Gastrocnemius medialis (tissue), 4 donors: ENCODE data around the gene CRISPLD2. TPM values are rescaled to one million over a fixed set of nuclear protein-coding genes. Genes with fewer than 3 reads are reported as not detected.
A peak's percentile ranks its signal among the peaks of the same experiment; 100 is the strongest.

ENCODE experiments used
- ATAC-seq, 2 donors: fragments of 150-250 bp; one replicate each; pipeline ENCODE4 v1.9.1; 2016
- DNase-seq, 2 donors: peaks; one replicate each; pipeline ENCODE4 v3.0.0-alpha.2; 2019
- H3K27ac ChIP-seq, 4 donors: fragments of 200-600 bp; sonication (generic); 1 replicate in 1 of 4; 2 replicates in 3 of 4; pipeline ENCODE4 v1.5.1; 2016 to 2018; ENCODE audit warnings: mild to moderate bottlenecking in 2 of 4, moderate library complexity in 1 of 4
- H3K27me3 ChIP-seq, 3 donors: fragments of 200-600 bp; sonication (generic) in 2 of 3; 1 replicate in 1 of 3; 2 replicates in 2 of 3; pipeline versions ENCODE4 v1.5.1 to v1.6.0; 2016 to 2019; ENCODE audit warnings: mild to moderate bottlenecking in 1 of 3, moderate library complexity in 1 of 3
- H3K36me3 ChIP-seq, 2 donors: fragments of 200-600 bp; sonication (generic) in 1 of 2; one replicate each; pipeline ENCODE4 v1.5.1; 2017 to 2018
- H3K4me1 ChIP-seq, 2 donors: fragments of 200-600 bp; sonication (generic) in 1 of 2; one replicate each; pipeline ENCODE4 v1.5.1; 2016 to 2017; ENCODE audit warnings: mild to moderate bottlenecking in 2 of 2
- H3K4me3 ChIP-seq, 4 donors: fragments of 200-600 bp; sonication (generic) in 3 of 4; 1 replicate in 1 of 4; 2 replicates in 3 of 4; pipeline ENCODE4 v1.5.1; 2016 to 2019; ENCODE audit warnings: mild to moderate bottlenecking in 2 of 4
- H3K9me3 ChIP-seq, 3 donors: fragments of 200-600 bp; sonication (generic) in 2 of 3; 1 replicate in 1 of 3; 2 replicates in 2 of 3; pipeline ENCODE4 v1.5.1; 2016 to 2019
- POLR2A ChIP-seq, 2 donors: fragments of 450-650 bp; IDR thresholded peaks; one replicate each; pipeline ENCODE4 v1.6.1; 2017; ENCODE audit warnings: antibody characterized with exemption in 2 of 2, mild to moderate bottlenecking in 2 of 2, moderate library complexity in 2 of 2
- in situ Hi-C, 4 donors: fragments of 200-750 bp; cut with MboI; loops; one replicate each; pipeline versions ENCODE4 v1.15.0 to v1.8.0; 2017; ENCODE audit warnings: low sequenced_read_pairs in 4 of 4
- intact Hi-C: fragments of 100-400 bp; cut with DNase I; formaldehyde crosslinking; loops from one replicate; pipeline ENCODE4 v1.15.1; 2023; ENCODE audit warnings: low total_unique reads
- total RNA-seq, 4 donors: library from RNA; depleted of rRNA; stranded (reverse); fragments of >200 nt; gene quantifications; one replicate each; pipeline versions ENCODE4 v1.1.0 to v1.2.3, GENCODE V29; 2016
- TF ChIP-seq, protein P1 (sequence below), 5 experiments: fragments of 450-650 bp in 3 of 5; fragments of 200-600 bp in 2 of 5; sonication (generic) in 2 of 5; IDR thresholded peaks in 4 of 5; conservative IDR thresholded peaks in 1 of 5; 1 replicate in 4 of 5; 2 replicates in 1 of 5; pipeline ENCODE4 v1.5.1; 2016 to 2019; ENCODE audit warnings: antibody characterized with exemption in 5 of 5, mild to moderate bottlenecking in 3 of 5, moderate library complexity in 3 of 5

CRISPLD2 gene, protein sequence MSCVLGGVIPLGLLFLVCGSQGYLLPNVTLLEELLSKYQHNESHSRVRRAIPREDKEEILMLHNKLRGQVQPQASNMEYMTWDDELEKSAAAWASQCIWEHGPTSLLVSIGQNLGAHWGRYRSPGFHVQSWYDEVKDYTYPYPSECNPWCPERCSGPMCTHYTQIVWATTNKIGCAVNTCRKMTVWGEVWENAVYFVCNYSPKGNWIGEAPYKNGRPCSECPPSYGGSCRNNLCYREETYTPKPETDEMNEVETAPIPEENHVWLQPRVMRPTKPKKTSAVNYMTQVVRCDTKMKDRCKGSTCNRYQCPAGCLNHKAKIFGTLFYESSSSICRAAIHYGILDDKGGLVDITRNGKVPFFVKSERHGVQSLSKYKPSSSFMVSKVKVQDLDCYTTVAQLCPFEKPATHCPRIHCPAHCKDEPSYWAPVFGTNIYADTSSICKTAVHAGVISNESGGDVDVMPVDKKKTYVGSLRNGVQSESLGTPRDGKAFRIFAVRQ
- total RNA-seq = 10 to 100 TPM; 26.1 to 50.1 (median 39.0) TPM

DNA sequence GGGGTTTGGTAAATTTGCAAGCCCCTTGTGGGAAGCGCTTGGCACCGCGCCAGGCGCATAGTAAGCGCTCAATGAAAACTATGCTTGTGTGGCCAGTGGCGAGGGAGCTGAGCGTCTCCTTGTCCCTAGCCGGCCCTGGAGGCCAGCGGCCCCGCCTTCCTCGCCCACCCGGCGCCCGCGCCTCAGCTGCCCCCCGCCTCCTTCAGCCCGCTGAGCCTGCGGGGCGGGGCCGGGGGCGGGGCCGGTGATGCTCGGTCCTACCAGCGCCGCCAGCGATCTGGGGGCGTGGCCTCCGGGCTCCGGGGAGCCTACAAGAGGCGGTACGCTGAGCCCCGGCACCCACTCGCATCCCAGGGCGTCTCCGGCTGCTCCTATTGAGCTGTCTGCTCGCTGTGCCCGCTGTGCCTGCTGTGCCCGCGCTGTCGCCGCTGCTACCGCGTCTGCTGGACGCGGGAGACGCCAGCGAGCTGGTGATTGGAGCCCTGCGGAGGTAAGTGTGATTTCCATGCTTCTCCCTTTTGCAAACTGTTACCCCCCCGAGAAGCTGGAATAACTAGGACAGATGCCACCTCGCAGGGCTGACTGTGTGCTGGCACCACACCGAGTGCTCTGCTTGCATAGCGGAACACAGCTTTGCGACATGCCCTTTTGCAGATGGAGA lies at the start of gene CRISPLD2:
Gene CRISPLD2, plus strand, starts transcription at position 342 of the 661 bp plus-strand sequence. CDS start 18,511 bp downstream, outside the sequence.
- no peaks in the 10 kb centered on the region for H3K36me3 ChIP-seq
- TF ChIP-seq, protein P1, sequence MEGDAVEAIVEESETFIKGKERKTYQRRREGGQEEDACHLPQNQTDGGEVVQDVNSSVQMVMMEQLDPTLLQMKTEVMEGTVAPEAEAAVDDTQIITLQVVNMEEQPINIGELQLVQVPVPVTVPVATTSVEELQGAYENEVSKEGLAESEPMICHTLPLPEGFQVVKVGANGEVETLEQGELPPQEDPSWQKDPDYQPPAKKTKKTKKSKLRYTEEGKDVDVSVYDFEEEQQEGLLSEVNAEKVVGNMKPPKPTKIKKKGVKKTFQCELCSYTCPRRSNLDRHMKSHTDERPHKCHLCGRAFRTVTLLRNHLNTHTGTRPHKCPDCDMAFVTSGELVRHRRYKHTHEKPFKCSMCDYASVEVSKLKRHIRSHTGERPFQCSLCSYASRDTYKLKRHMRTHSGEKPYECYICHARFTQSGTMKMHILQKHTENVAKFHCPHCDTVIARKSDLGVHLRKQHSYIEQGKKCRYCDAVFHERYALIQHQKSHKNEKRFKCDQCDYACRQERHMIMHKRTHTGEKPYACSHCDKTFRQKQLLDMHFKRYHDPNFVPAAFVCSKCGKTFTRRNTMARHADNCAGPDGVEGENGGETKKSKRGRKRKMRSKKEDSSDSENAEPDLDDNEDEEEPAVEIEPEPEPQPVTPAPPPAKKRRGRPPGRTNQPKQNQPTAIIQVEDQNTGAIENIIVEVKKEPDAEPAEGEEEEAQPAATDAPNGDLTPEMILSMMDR (IDR thresholded peaks at IDR 0.05 in 4 of 5, conservative IDR thresholded peaks at IDR 0.05 in 1 of 5) = no peak
- TF ChIP-seq POLR2A (IDR thresholded peaks at IDR 0.05) = peak; percentile 79 to 94
- peak within 1 kb of the TSS; percentile 57 to 80 (median 77) for H3K27ac ChIP-seq
- H3K4me1 ChIP-seq = peaks cover 5 to 11% of the 10 kb centered on the region in 2 donors
- peak within 1 kb of the TSS; percentile 58 to 71 (median 62) for H3K4me3 ChIP-seq
- peak; percentile 78 to 90 for DNase-seq
- intact Hi-C loops = no loop called here
- ATAC-seq = peak; percentile 69 to 77
- H3K27me3 ChIP-seq = peaks cover 9 to 26% (median 23%) of the 10 kb centered on the region in 3 donors
- no peaks in the 10 kb centered on the region for H3K9me3 ChIP-seq
- in situ Hi-C loops = no loop called here

DNA sequence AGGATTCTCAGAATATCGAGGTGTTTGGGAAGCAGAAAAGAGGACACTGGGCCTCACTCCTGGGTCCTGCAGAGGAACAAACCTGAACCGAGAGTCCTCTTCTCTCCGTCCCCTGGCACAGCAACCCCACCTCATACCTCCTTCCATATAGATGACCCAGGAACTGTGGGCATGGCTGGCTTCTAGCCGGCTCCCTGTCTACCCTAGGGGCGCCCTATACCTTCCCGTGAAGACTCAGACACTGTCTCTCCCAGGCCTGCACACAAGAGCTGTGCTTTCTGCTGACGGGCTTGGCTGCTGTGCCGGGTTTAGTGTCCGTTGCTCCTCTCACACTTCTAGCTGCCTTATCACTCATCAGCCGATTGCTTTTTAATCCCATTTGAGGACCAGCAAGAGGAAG lies 46.5 kb upstream of the CRISPLD2 start:
- DNase-seq = no peak
- Histone ChIP-seq H3K4me1 (peaks cover 0 to 7% of the 10 kb centered on the region in 2 donors), H3K36me3 (peaks cover 0 to 73% of the 10 kb centered on the region in 2 donors), H3K9me3 (no peaks in the 10 kb centered on the region), H3K4me3 (no peak overlapping the region), H3K27ac (peak overlapping the region in 2 of 4 donors; percentile 82 to 87), H3K27me3 (no peaks in the 10 kb centered on the region)
- no peak for TF ChIP-seq POLR2A (IDR thresholded peaks at IDR 0.05)
- TF ChIP-seq, protein P1 (IDR thresholded peaks at IDR 0.05 in 4 of 5, conservative IDR thresholded peaks at IDR 0.05 in 1 of 5) = no peak
- ATAC-seq = no peak
- intact Hi-C loops = no loop called here
- in situ Hi-C loops = no loop called here

DNA sequence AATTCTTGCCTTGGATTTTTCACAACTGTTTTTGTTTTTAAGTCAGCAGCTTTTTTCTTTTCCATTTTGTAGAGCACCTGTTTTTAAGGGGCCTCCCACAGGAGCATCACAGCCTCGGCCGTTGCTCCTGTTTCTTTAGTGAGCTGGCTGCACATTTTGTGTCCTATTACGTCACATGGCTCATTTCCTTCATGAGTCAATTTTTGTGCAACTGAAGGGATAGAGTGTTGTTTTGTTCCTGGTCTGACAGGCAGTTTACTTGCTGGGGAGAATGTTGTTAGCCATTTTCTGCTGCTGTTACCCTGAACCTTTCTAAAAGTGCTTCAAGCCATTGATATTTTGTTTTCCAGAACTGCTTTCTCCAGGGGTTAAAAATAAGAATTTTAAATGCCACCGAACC lies 45.0 kb upstream of the CRISPLD2 start:
- DNase-seq (peak; percentile 76 to 83), ATAC-seq (peak; percentile 98)
- H3K36me3 ChIP-seq = peaks cover 0 to 73% of the 10 kb centered on the region in 2 donors
- TF ChIP-seq, protein P1 (IDR thresholded peaks at IDR 0.05 in 4 of 5, conservative IDR thresholded peaks at IDR 0.05 in 1 of 5) = no peak
- peak; percentile 68 to 90 for TF ChIP-seq POLR2A (IDR thresholded peaks at IDR 0.05)
- peak overlapping the region; percentile 23 to 50 (median 44) for H3K4me3 ChIP-seq
- peaks cover 0 to 7% of the 10 kb centered on the region in 2 donors for H3K4me1 ChIP-seq
- no peaks in the 10 kb centered on the region for H3K27me3 ChIP-seq
- in situ Hi-C loops (no loop called here), intact Hi-C loops (loop anchor here (2.0 kb wide), 1 partner anchor 58 kb away; no protein-coding TSS in a partner anchor)
- peak overlapping the region; percentile 73 to 87 (median 82) for H3K27ac ChIP-seq
- H3K9me3 ChIP-seq = no peaks in the 10 kb centered on the region

DNA sequence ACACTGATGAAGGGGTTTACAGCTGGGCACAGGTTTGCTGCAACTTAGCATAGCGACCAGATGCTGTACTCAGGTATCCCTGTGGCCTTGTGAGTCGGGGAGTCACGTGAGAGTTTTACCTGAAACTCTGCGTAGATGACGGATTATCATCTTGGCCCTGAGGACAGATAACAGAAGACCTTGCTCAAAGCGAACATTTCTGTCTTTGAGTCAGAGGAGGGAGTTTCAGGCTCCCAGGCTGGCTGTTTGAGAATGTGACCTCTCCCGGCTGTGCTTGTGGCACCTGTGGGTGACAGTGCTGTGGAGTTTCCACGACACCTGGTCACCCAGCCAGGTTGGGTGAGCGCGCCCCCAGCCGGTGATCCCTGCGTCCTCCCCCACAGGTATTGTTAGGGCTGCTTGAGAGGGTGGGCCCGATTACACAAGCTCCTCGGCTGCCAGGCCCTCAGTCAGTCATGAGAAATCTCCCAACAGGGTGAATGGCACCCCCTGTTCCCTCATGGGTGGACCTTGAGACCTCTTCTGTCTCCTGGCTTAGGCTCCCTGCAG lies 44.4 kb upstream of the CRISPLD2 start:
- H3K4me3 ChIP-seq = peak overlapping the region; percentile 23 to 50 (median 44)
- intact Hi-C loops = loop anchor here (2.0 kb wide), 1 partner anchor 57 kb away; no protein-coding TSS in a partner anchor

More for the DNA sequence above, 44.4 kb upstream of the CRISPLD2 start:
- DNase-seq = no peak
- peak overlapping the region; percentile 73 to 87 (median 82) for H3K27ac ChIP-seq
- peaks cover 0 to 7% of the 10 kb centered on the region in 2 donors for H3K4me1 ChIP-seq
- in situ Hi-C loops = no loop called here
- no peaks in the 10 kb centered on the region for H3K27me3 ChIP-seq
- no peaks in the 10 kb centered on the region for H3K9me3 ChIP-seq
- TF ChIP-seq, protein P1 (IDR thresholded peaks at IDR 0.05 in 4 of 5, conservative IDR thresholded peaks at IDR 0.05 in 1 of 5) = no peak
- TF ChIP-seq POLR2A (IDR thresholded peaks at IDR 0.05) = peak in 1 of 2 donors; percentile 37
- H3K36me3 ChIP-seq = peaks cover 0 to 75% of the 10 kb centered on the region in 2 donors
- peak; percentile 10 to 24 for ATAC-seq
